ENCODE measurements around the gene KEL. TPM values are rescaled to one million over a fixed set of nuclear protein-coding genes. Genes with fewer than 3 reads are reported as not detected.

The KEL gene
- total RNA-seq, 1 experiment from 2014 or later, result not detected

- DNase-seq (ENCODE audit: low read depth), result no peak
These were observed 63.6 kb downstream of the KEL start for GRCh38 chr7:142898377-142899170.

GRCh38 chr7:142897691-142898090 is 64.5 kb downstream of the KEL start:
- DNase-seq (ENCODE audit: low read depth), result no peak

- no peak for DNase-seq (ENCODE audit: low read depth)
These were observed 65.3 kb downstream of the KEL start for GRCh38 chr7:142896741-142897379.

- no peak for DNase-seq (ENCODE audit: low read depth)
These were observed 66.0 kb downstream of the KEL start for GRCh38 chr7:142896151-142896550.

- no peak for DNase-seq (ENCODE audit: low read depth)
These were observed 67.1 kb downstream of the KEL start for GRCh38 chr7:142894985-142895593.

GRCh38 chr7:142894112-142894984 is 67.8 kb downstream of the KEL start:
- DNase-seq (ENCODE audit: low read depth), result no peak

GRCh38 chr7:142892951-142893350 is 69.2 kb downstream of the KEL start:
- no peak for DNase-seq (ENCODE audit: low read depth)

- DNase-seq (ENCODE audit: low read depth), result no peak
These were observed 70.6 kb downstream of the KEL start for GRCh38 chr7:142891490-142892082.

Other genes starting within 250 kb of the KEL start
- gene PRSS1, start 212.9 kb downstream of the KEL start, total RNA-seq (2014; rRNA removed; shearing (Covaris generic)), result not detected in 2 replicates
- not detected in 2 replicates for gene PRSS2, start 191.4 kb downstream of the KEL start, total RNA-seq (2014; rRNA removed; shearing (Covaris generic))
- 0.02 TPM in 1 of 2 replicates, not detected in the other for gene EPHB6, start 107.3 kb downstream of the KEL start, total RNA-seq (2014; rRNA removed; shearing (Covaris generic))
- gene TRPV6, start 76.6 kb downstream of the KEL start, total RNA-seq (2014; rRNA removed; shearing (Covaris generic)), result not detected in 2 replicates
- gene TRPV5, start 28.6 kb downstream of the KEL start, total RNA-seq (2014; rRNA removed; shearing (Covaris generic)), result not detected in 2 replicates
- gene LLCFC1, start 22.9 kb downstream of the KEL start, total RNA-seq (2014; rRNA removed; shearing (Covaris generic)), result not detected in 2 replicates
- not detected in 2 replicates for gene OR9A2, start 64.8 kb upstream of the KEL start, total RNA-seq (2014; rRNA removed; shearing (Covaris generic))
- not detected in 2 replicates for gene OR6V1, start 90.0 kb upstream of the KEL start, total RNA-seq (2014; rRNA removed; shearing (Covaris generic))
- gene PIP, start 169.7 kb upstream of the KEL start, total RNA-seq (2014; rRNA removed; shearing (Covaris generic)), result not detected in 2 replicates
- gene TAS2R39, start 221.1 kb upstream of the KEL start, total RNA-seq (2014; rRNA removed; shearing (Covaris generic)), result not detected in 2 replicates